Panc1 (cell line): ENCODE measurements around the gene PPP4R1.

Experiments
- CTCF ChIP-seq: fragments of 450-650 bp; IDR thresholded peaks from 2 replicates; pipeline ENCODE4 v1.5.1; 2017; ENCODE audit warnings: mild to moderate bottlenecking
- POLR2AphosphoS5 ChIP-seq: IDR thresholded peaks from 2 replicates; pipeline ENCODE4 v1.6.1; 2012; ENCODE audit warnings: mild to moderate bottlenecking, low read depth, low read length, moderate library complexity
- REST ChIP-seq, 2 experiments: IDR thresholded peaks; 2 replicates each; pipeline ENCODE4 v1.6.1; 2011 to 2012; ENCODE audit warnings: low read depth in 2 of 2, control low read depth in 1 of 2, low read length in 1 of 2, mild to moderate bottlenecking in 1 of 2, moderate library complexity in 1 of 2; ENCODE audit not compliant: insufficient read depth in 1 of 2
- SIN3A ChIP-seq: IDR thresholded peaks from 2 replicates; pipeline ENCODE4 v1.6.1; 2012; ENCODE audit warnings: low read depth, mild to moderate bottlenecking, low read length, moderate library complexity, borderline replicate concordance; ENCODE audit not compliant: insufficient read depth
- TCF7L2 ChIP-seq: IDR thresholded peaks from 2 replicates; pipeline ENCODE4 v1.6.1; 2011; ENCODE audit warnings: mild to moderate bottlenecking, low read depth, low read length, inconsistent platforms

DNA sequence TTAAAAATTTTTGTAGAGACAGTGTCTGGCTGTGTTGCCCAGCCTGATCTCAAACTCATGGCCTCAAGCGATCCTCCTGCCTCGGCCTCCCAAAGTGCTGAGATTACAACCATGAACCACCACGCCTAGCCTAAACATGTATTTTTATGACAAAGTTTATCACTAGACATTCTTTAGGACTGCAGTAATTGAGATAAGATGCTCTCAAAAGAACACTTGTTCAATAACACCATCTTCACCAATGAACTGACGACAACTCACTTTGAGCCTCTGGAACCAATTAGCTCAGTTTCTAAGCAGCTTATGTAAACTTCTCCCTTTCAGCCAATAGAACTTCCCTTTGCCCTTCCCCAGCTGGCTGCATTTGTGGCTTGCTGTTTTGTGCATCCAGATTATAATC is 15.3 kb upstream of the PPP4R1 start:
- no peak for TF ChIP-seq CTCF
- TF ChIP-seq POLR2AphosphoS5, result no peak
- no peak for TF ChIP-seq SIN3A
- TF ChIP-seq REST (IDR thresholded peaks at IDR 0.05; ENCODE audit: insufficient read depth in 1 of 2, low read depth in 2 of 2, low read length in 1 of 2), result no peak
- TF ChIP-seq TCF7L2, result no peak
